ENCODE data around the gene IGF2BP2.
"Not testable (repeated sequence)": the region's sequence is repeated elsewhere in the genome, so short reads cannot be mapped to it uniquely, and the experiment has no call there.

Gene IGF2BP2

GRCh38 chr3:185646382-185647133, 178.3 kb downstream of the IGF2BP2 start:
- peak; percentile 24 for DNase-seq (ENCODE audit: low spot score)

- DNase-seq (ENCODE audit: low spot score), result peak; percentile 31
Measured at GRCh38 chr3:185645596-185646381, 179.1 kb downstream of the IGF2BP2 start.

- DNase-seq (ENCODE audit: low spot score), result not testable (repeated sequence)
Measured at GRCh38 chr3:185645191-185645590, 179.7 kb downstream of the IGF2BP2 start.

GRCh38 chr3:185640308-185640707, 184.5 kb downstream of the IGF2BP2 start:
- no peak for DNase-seq (ENCODE audit: low spot score)

GRCh38 chr3:185639632-185640206, 185.1 kb downstream of the IGF2BP2 start:
- DNase-seq (ENCODE audit: low spot score), result no peak

GRCh38 chr3:185638651-185639050, 186.2 kb downstream of the IGF2BP2 start:
- DNase-seq (ENCODE audit: low spot score), result not testable (repeated sequence)

GRCh38 chr3:185637388-185637787, 187.5 kb downstream of the IGF2BP2 start:
- DNase-seq (ENCODE audit: low spot score), result no peak

GRCh38 chr3:185632996-185633395, 191.8 kb downstream of the IGF2BP2 start:
- DNase-seq (ENCODE audit: low spot score), result no peak

- peak; percentile 13 for DNase-seq (ENCODE audit: low spot score)
Measured at GRCh38 chr3:185631508-185632206, 193.2 kb downstream of the IGF2BP2 start.

- no peak for DNase-seq (ENCODE audit: low spot score)
Measured at GRCh38 chr3:185631108-185631507, 193.7 kb downstream of the IGF2BP2 start.

- DNase-seq (ENCODE audit: low spot score), result no peak
Measured at GRCh38 chr3:185630182-185630622, 194.6 kb downstream of the IGF2BP2 start.

- no peak for DNase-seq (ENCODE audit: low spot score)
Measured at GRCh38 chr3:185629554-185630181, 195.2 kb downstream of the IGF2BP2 start.

GRCh38 chr3:185625784-185626183, 199.1 kb downstream of the IGF2BP2 start:
- no peak for DNase-seq (ENCODE audit: low spot score)

- no peak for DNase-seq (ENCODE audit: low spot score)
Measured at GRCh38 chr3:185623939-185624665, 200.7 kb downstream of the IGF2BP2 start.

GRCh38 chr3:185613016-185613415, 211.8 kb downstream of the IGF2BP2 start:
- DNase-seq (ENCODE audit: low spot score), result no peak

- DNase-seq (ENCODE audit: low spot score), result no peak
Measured at GRCh38 chr3:185606196-185606595, 218.6 kb downstream of the IGF2BP2 start.

- DNase-seq (ENCODE audit: low spot score), result no peak
Measured at GRCh38 chr3:185605566-185605965, 219.3 kb downstream of the IGF2BP2 start.

GRCh38 chr3:185595526-185595925, 229.3 kb downstream of the IGF2BP2 start:
- DNase-seq (ENCODE audit: low spot score), result no peak

- no peak for DNase-seq (ENCODE audit: low spot score)
Measured at GRCh38 chr3:185594073-185594472, 230.8 kb downstream of the IGF2BP2 start.

All from SK-N-DZ (cell line).